ENCODE data around the gene PDE1C.
"Not testable (repeated sequence)": the region's sequence is repeated elsewhere in the genome, so short reads cannot be mapped to it uniquely, and the experiment has no call there.

Gene PDE1C

DNA sequence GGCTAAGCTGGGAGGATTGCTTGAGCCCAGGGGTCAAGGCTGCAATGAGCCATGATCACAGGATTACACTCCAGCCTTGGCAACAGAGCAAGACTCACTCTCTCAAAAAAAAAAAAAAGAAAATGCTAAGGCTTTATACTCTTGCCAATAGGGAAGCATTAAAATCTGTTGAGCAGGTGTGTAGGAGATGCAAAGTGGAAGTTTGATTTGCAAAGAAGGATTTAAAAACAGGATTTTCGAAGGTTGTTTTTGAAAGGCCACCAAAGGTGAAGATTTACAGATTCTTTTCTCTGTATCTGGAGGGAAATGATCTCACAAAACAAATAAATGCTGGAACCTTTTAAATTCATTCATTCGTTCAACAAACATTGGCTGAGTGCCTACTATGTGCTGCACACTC, 8.6 kb upstream of the PDE1C start:
- no peak overlapping the region for H3K4me2 ChIP-seq (ENCODE audit: low read length)
- H3K36me3 ChIP-seq (ENCODE audit: control insufficient read depth, insufficient read depth, low read length), result no peaks in the 10 kb centered on the region
- no peak overlapping the region for H2AFZ ChIP-seq
- no peak overlapping the region for H3K9ac ChIP-seq
- no peaks in the 10 kb centered on the region for H3K9me3 ChIP-seq (ENCODE audit: control insufficient read depth, low read length)
- no peaks in the 10 kb centered on the region for H3K27me3 ChIP-seq (ENCODE audit: control insufficient read depth, insufficient read depth, low read length)
- TF ChIP-seq CTCF (IDR thresholded peaks at IDR 0.05), result no peak
- no peak overlapping the region for H3K4me3 ChIP-seq (ENCODE audit: low read depth, low read length)
- H3K4me1 ChIP-seq, result no peaks in the 10 kb centered on the region
- no peak overlapping the region for H3K27ac ChIP-seq
- H3K79me2 ChIP-seq, result no peaks in the 10 kb centered on the region

- no peak for TF ChIP-seq CTCF (IDR thresholded peaks at IDR 0.05)
- Histone ChIP-seq H3K4me3 (ENCODE audit: low read depth, low read length) (no peak overlapping the region), H3K9ac (no peak overlapping the region), H3K4me2 (ENCODE audit: low read length) (no peak overlapping the region), H2AFZ (no peak overlapping the region), H3K79me2 (no peaks in the 10 kb centered on the region), H3K27me3 (ENCODE audit: control insufficient read depth, insufficient read depth, low read length) (no peaks in the 10 kb centered on the region), H3K4me1 (no peaks in the 10 kb centered on the region), H3K9me3 (ENCODE audit: control insufficient read depth, low read length) (no peaks in the 10 kb centered on the region), H3K36me3 (ENCODE audit: control insufficient read depth, insufficient read depth, low read length) (no peaks in the 10 kb centered on the region), H3K27ac (no peak overlapping the region)
These were observed 7.6 kb upstream of the PDE1C start for GRCh38 chr7:32077806-32078205.

- not testable (repeated sequence) for H3K4me2 ChIP-seq (ENCODE audit: low read length); H3K27me3 ChIP-seq (ENCODE audit: control insufficient read depth, insufficient read depth, low read length); H3K27ac ChIP-seq; H3K4me3 ChIP-seq (ENCODE audit: low read depth, low read length); H3K4me1 ChIP-seq; H3K79me2 ChIP-seq; H3K9me3 ChIP-seq (ENCODE audit: control insufficient read depth, low read length); H3K36me3 ChIP-seq (ENCODE audit: control insufficient read depth, insufficient read depth, low read length); H3K9ac ChIP-seq; H2AFZ ChIP-seq
These were observed 6.6 kb upstream of the PDE1C start for GRCh38 chr7:32076802-32077201.

DNA sequence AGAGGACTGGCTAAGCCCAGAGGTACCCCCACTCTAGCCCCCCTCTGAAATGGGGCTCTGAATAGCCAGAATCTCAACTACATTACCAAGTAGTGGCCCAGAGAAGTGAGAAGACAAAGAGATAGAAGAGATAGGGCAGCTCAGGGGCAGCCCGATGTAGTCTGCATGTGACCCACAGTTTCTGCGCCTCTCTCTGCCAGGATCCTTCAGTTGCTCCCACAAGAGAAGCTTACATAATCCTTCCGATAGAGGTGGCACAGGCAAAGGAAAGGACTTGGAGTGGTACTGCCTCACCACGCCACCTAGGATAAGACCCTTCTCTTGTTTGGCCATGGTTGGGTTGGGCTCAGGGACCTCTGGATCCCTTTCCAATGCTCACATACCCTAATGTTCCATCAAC, 5.4 kb upstream of the PDE1C start:
- no peak overlapping the region for H3K4me3 ChIP-seq (ENCODE audit: low read depth, low read length)
- no peak overlapping the region for H3K4me2 ChIP-seq (ENCODE audit: low read length)
- TF ChIP-seq CTCF (IDR thresholded peaks at IDR 0.05), result no peak
- H2AFZ ChIP-seq, result no peak overlapping the region
- no peak overlapping the region for H3K9ac ChIP-seq
- H3K36me3 ChIP-seq (ENCODE audit: control insufficient read depth, insufficient read depth, low read length), result no peaks in the 10 kb centered on the region
- no peaks in the 10 kb centered on the region for H3K79me2 ChIP-seq
- no peaks in the 10 kb centered on the region for H3K4me1 ChIP-seq
- H3K27ac ChIP-seq, result no peak overlapping the region
- H3K9me3 ChIP-seq (ENCODE audit: control insufficient read depth, low read length), result no peaks in the 10 kb centered on the region
- H3K27me3 ChIP-seq (ENCODE audit: control insufficient read depth, insufficient read depth, low read length), result no peaks in the 10 kb centered on the region

DNA sequence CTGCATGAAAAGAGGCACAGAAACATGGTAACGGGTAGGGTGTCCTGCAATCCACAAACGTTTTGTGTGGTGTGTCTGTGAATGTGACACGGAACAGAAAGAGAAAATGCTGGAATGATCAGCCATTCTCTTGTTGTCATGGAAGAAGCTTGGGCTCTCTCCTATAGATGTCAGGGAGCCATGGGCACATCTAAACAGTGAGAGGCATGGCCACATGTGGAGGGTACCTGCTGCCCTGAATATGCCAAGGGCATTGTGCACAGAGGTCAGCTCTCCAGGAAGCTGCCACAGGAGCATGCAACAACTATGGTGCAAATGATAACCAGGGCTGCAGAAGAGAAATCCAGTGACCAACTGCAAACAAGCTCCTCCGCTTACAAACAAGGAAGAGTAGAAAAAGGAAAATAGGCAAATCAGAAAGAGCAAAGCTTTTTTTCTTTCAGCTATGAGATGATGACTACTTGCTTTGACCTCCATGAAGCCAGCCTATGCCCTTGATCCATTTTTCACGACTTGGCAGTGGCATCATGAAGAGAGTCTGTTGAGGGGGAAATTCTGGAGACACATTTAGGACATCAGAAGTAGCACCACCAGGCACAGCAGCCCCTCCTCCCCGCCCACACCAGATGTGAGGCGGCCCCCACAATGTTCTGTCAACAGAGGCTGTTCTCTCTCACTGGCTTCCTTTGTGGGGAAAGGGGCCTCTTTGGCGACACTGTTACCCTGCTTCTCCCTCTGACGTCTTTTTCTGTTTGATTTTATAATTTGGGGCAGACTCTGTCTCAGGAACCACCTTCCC, 4.8 kb upstream of the PDE1C start:
- TF ChIP-seq CTCF (IDR thresholded peaks at IDR 0.05), result no peak
- Histone ChIP-seq H3K4me3 (ENCODE audit: low read depth, low read length) (no peak overlapping the region), H3K4me2 (ENCODE audit: low read length) (no peak overlapping the region), H3K79me2 (no peaks in the 10 kb centered on the region), H3K27ac (no peak overlapping the region), H2AFZ (no peak overlapping the region), H3K9me3 (ENCODE audit: control insufficient read depth, low read length) (no peaks in the 10 kb centered on the region), H3K36me3 (ENCODE audit: control insufficient read depth, insufficient read depth, low read length) (no peaks in the 10 kb centered on the region), H3K4me1 (no peaks in the 10 kb centered on the region), H3K9ac (no peak overlapping the region), H3K27me3 (ENCODE audit: control insufficient read depth, insufficient read depth, low read length) (no peaks in the 10 kb centered on the region)
